BJ (cell line): Measurements from ENCODE around the gene NDUFB8. TPM values are rescaled to one million over a fixed set of nuclear protein-coding genes. Genes with fewer than 3 reads are reported as not detected.

ENCODE experiments used
- CTCF ChIA-PET: fragments of 350-600 bp; formaldehyde crosslinking; extraction: SDS; loops from one replicate; lab custom pipeline; 2021; ENCODE audit warnings: antibody characterized with exemption, inconsistent platforms; lab: Yijun Ruan, JAX
- POLR2A ChIA-PET: fragments of 300-600 bp; sonication (Branson Sonifier 250); formaldehyde crosslinking; extraction: SDS; loops from one replicate; lab custom pipeline; 2021; ENCODE audit warnings: antibody characterized with exemption; lab: Charles Lee
- DNase-seq: peaks from one replicate; pipeline ENCODE4 v3.0.0-alpha.2; 2011; ENCODE audit warnings: low read depth
- H3K27me3 ChIP-seq: 2 replicates; pipeline ENCODE4 v1.6.0; 2011; ENCODE audit warnings: low read length; ENCODE audit not compliant: control insufficient read depth, insufficient read depth
- H3K36me3 ChIP-seq: 2 replicates; pipeline ENCODE4 v1.5.1; 2011; ENCODE audit warnings: low read length; ENCODE audit not compliant: control insufficient read depth, insufficient read depth
- H3K4me3 ChIP-seq: 2 replicates; pipeline ENCODE4 v1.5.1; 2011; ENCODE audit warnings: low read depth, mild to moderate bottlenecking, control low read depth, low read length
- polyA plus RNA-seq: library from polyadenylated mRNA; depleted of rRNA; stranded (reverse); fragments of >200 nt; gene quantifications from 2 replicates; pipeline ENCODE4 v1.2.3, GENCODE V29; 2011
- TF ChIP-seq, protein P1 (sequence below): IDR thresholded peaks from 2 replicates; pipeline ENCODE4 v1.5.1; 2011; ENCODE audit warnings: low read depth, mild to moderate bottlenecking, control low read depth, inconsistent platforms, low read length, moderate library complexity; ENCODE audit not compliant: insufficient read depth

The NDUFB8 gene
- polyA plus RNA-seq, 1 experiment = 197 TPM

DNA sequence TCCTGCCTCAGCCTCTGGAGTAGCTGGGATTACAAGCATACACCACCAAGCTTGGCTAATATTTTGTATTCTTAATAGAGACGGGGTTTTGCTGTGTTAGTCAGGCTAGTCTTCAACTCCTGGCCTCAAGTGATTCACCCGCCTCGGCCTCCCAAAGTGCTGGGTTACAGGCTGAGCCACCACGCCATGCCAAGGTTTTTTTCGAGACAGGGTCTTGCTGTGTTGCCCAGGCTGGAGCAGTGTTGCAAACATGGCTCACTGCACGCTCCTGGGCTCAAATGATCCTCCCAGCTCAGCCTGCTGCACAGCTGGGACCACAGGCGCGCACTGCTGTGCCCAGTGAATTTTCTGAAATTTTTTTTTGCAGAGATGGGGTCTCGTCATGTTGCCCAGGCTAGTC, 6.7 kb downstream of the NDUFB8 start:
- ChIA-PET CTCF (interaction anchor here (0.7 to 3.6 kb wide), 6 partner anchors 9 to 356 kb away, joined by 3 to 16 read pairs (median 8); partner anchors contain the start of gene HIF1AN), POLR2A (no interaction called here)
- no peak overlapping the region for H3K4me3 ChIP-seq
- H3K27me3 ChIP-seq = no peaks in the 10 kb centered on the region
- TF ChIP-seq, protein P1, sequence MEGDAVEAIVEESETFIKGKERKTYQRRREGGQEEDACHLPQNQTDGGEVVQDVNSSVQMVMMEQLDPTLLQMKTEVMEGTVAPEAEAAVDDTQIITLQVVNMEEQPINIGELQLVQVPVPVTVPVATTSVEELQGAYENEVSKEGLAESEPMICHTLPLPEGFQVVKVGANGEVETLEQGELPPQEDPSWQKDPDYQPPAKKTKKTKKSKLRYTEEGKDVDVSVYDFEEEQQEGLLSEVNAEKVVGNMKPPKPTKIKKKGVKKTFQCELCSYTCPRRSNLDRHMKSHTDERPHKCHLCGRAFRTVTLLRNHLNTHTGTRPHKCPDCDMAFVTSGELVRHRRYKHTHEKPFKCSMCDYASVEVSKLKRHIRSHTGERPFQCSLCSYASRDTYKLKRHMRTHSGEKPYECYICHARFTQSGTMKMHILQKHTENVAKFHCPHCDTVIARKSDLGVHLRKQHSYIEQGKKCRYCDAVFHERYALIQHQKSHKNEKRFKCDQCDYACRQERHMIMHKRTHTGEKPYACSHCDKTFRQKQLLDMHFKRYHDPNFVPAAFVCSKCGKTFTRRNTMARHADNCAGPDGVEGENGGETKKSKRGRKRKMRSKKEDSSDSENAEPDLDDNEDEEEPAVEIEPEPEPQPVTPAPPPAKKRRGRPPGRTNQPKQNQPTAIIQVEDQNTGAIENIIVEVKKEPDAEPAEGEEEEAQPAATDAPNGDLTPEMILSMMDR = no peak
- no peak for DNase-seq
- peaks cover 18% of the 10 kb centered on the region for H3K36me3 ChIP-seq

DNA sequence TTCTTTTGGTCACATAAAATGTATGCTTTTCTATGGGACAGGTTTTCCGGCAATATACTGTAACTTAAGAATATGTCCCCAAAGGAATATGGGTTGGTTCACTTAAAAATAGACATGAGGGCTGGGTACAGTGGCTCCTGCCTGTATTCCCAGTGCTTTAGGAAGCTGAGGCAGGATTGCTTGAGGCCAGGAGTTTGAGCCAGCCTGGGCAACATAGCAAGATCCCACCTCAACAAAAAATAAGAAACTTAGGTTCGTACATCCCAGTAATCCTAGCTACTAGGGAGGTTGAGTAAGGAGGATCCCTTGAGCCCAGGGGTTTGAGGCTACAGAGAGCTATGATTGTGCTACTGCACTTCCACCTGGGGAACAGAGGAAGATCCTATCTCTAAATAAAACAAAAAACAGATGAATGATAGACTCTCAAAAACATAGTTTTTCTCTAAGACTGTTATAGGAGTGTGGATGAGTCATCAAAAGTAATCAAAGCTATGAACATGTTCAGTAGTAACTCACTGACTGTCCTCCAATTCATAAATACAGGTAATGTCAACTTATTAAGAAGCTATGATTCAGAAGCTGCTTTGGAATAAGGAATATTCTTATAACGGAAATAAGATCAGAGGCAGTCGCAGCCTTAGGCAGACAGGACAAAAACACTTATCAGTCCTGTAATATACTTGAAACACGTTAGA, 7.4 kb downstream of the NDUFB8 start:
- POLR2A ChIA-PET = no interaction called here
- TF ChIP-seq, protein P1 = no peak
- CTCF ChIA-PET = interaction anchor here (0.6 to 3.6 kb wide), 8 partner anchors 11 to 675 kb away, joined by 3 to 16 read pairs (median 4); partner anchors contain the start of gene HIF1AN

DNA sequence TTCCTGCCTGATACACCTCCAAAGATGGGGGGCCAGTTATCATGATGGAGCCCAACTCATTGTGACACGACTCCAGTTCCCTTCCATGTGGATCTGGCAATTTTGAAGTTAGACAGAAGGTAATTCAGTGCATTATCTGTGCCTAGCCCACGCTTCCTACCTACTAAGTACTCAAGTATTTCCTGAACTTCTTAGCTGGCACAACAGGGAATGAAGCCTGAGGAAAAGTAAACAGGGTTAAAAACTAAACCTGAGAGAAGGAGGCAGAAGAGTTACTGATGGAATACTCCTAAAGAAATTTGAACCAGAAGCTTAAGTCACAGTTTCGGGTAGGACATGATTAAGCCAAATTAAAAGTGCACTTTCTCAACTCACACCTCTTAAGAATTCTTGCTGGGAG, 8.9 kb downstream of the NDUFB8 start:
- Histone ChIP-seq H3K27me3 (no peaks in the 10 kb centered on the region), H3K36me3 (peaks cover 8% of the 10 kb centered on the region), H3K4me3 (no peak overlapping the region)
- TF ChIP-seq, protein P1 = no peak
- ChIA-PET POLR2A (interaction anchor here (0.6 kb wide), 2 partner anchors 9 to 16 kb away, joined by 4 to 11 read pairs; no protein-coding TSS in a partner anchor), CTCF (interaction anchor here (0.5 to 4.0 kb wide), 10 partner anchors 9 to 358 kb away, joined by 3 to 54 read pairs (median 5); partner anchors contain the start of genes HIF1AN and NDUFB8)
- DNase-seq = no peak

More for the DNA sequence above, 7.4 kb downstream of the NDUFB8 start:
- no peaks in the 10 kb centered on the region for H3K27me3 ChIP-seq
- peaks cover 18% of the 10 kb centered on the region for H3K36me3 ChIP-seq
- no peak overlapping the region for H3K4me3 ChIP-seq
- no peak for DNase-seq

DNA sequence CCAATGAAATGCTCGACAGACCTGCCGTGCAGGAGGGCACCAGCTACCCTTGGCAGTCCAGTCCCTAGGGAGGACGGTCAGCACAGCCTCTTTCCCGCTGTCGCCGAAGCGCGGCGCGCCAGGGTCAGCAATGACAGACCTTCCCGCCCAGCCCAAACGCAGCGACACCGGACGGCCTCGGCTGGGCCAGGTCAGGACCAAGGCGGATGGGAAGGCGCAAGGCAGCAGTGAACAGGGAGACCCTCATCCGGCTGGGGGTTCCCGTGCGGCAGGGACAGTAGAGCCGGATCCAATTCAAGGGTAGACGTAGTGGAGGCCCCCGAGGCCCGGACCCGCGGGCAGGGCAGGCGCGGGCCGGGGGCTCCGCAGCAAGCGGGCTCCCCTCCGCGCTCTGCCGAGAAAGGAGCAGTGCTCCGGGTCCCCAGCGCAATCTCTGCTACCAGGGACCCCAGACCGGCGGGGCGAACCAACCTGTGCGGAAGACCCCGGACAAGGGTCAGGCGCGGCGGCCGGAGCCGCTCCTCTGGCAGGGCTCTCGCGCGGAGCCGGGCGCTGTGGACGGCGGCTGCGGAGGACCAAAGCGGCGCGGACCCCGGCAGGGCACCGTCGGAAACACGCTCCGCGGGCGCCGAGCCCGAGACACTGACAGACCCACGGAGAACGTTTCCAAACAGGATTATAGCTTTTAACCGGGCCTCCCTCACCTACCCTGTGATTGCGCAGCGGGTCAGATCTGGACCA, 10.2 kb downstream of the NDUFB8 start, which contains the start of gene SEC31B:
TSS of gene SEC31B (minus strand) at position 551 of the 741 bp plus-strand sequence. CDS start 2,909 bp downstream, outside the sequence.
- CTCF ChIA-PET = interaction anchor here (0.6 to 30.3 kb wide), 28 partner anchors 8 to 366 kb away, joined by 3 to 386 read pairs (median 5); partner anchors contain the start of genes HIF1AN, NDUFB8, PKD2L1 and SCD
- DNase-seq = no peak

More for the DNA sequence above, 10.2 kb downstream of the NDUFB8 start, which contains the start of gene SEC31B:
- Histone ChIP-seq H3K36me3 (peaks cover 5% of the 10 kb centered on the region), H3K4me3 (peak within 1 kb of the TSS; percentile 31), H3K27me3 (no peaks in the 10 kb centered on the region)
- TF ChIP-seq, protein P1 = no peak
- POLR2A ChIA-PET = no interaction called here
